GM18507 (cell line): ENCODE data around the gene TLR8.
"Not testable (repeated sequence)": the region's sequence is repeated elsewhere in the genome, so short reads cannot be mapped to it uniquely, and the experiment has no call there.

Experiments used
- DNase-seq: peaks from one replicate; pipeline ENCODE4 v3.0.0; 2011; ENCODE audit warnings: low read depth; ENCODE audit not compliant: insufficient read length; ENCODE audit errors: extremely low spot score
- FAIRE-seq: peaks from 2 replicates; lab custom pipeline; 2011; peaks lifted over from hg19 to GRCh38; lab: Jason Lieb, UNC

TLR8 gene

DNA sequence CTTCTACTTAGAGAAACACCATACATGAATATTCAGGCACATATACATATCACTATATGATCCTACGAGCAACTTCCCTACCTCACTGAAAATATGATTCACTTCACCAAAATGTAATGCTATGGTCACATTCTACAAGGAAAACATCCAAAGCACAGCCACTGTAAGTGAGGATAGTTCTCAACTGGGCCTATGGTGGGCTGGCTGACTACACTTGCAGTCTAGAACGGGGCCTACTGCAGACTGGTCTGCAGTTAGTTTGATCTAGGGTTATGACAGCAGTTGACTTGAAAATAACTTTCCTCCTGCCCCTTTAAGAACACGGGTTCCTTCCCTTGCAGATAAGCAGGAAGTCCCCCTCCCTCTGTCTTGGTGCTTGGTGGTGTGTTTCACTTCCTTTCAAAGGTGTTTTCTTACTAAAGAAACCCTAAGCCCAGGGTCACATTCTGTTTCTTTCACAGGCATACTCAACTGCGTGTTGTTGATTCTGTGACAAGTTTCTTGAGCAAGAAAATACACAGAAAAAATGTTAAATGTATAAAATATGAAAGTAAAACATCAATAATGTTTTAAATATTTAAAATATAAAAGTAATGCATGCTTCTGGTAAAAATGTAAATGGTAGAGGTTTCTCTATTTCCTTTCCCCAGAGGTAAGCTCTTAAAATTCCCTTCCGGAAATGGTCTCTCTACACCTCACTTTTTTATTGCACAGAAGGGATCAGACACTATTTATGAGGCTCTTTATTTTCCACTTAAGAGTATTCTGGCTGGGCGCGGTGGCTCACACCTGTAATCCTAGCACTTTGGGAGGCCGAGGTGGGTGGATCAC, 50.5 kb downstream of the TLR8 start:
- no peak for DNase-seq

DNA sequence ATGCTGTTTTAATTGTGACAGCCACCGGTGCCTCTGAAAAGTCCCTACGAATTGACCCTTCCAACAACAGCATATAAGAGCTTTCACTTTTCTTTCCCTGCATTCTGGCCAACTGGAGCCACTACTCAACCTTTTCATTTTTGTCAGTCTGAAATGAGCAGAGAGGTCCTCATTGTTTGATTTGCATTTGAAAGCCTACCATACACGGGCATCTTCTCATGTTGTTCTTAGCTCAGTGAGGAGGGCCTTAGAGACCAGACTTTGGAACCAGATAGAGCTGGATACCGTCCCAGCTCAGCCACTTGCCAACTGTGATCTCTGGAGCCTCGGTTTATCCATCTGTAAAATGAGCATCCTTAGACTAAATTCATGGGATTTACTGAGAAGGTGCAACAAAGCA, 51.6 kb downstream of the TLR8 start:
- DNase-seq (no peak), FAIRE-seq (peak; percentile 95)

More for the DNA sequence above, 50.5 kb downstream of the TLR8 start:
- no peak for FAIRE-seq

DNA sequence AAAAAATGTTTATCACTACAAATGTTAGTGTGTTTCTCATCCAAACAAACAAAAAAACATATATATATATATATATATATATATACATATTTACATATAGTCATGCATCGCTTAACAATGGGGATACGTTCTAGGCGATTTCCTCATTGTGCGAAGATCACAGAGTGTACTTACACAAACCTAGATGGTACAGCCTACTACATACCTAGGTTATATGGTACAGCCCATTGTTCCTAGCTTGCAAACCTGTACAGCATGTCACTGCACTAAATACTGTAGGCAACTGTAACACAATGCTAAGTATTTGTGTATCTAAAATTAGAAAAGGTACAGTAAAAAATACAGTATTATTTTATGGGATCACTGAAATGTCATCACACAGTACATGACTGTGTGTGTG, 52.0 kb downstream of the TLR8 start:
- DNase-seq (no peak), FAIRE-seq (no peak)

DNA sequence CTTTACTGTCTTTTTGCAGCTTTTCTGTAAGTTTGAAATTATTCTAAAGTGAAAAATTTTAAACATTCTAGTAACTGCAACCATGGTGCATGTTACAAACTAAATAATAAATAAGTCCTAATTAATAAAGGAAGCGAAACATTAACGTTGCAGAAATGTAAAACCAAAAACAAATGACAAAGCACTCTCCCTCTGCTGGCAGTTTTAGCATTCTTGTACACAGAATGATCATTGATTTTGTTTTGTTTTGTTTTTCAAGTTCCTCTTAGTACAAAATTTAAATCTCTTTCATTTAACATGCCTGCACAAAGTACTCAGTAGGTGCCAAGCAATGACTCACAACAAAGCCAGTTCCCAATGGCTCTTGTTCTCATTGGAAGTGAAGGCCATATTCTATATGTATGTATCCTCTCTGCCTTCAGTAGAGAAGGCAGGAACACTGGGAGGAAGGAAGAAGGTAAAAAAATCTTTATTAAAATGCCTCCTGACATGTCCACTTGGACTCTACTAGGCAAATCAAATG, 54.8 kb downstream of the TLR8 start:
- DNase-seq, result no peak
- FAIRE-seq, result peak; percentile 82

GRCh38 chrX:12962041-12962504, 55.7 kb downstream of the TLR8 start:
- FAIRE-seq (peak; percentile 56), DNase-seq (no peak)

DNA sequence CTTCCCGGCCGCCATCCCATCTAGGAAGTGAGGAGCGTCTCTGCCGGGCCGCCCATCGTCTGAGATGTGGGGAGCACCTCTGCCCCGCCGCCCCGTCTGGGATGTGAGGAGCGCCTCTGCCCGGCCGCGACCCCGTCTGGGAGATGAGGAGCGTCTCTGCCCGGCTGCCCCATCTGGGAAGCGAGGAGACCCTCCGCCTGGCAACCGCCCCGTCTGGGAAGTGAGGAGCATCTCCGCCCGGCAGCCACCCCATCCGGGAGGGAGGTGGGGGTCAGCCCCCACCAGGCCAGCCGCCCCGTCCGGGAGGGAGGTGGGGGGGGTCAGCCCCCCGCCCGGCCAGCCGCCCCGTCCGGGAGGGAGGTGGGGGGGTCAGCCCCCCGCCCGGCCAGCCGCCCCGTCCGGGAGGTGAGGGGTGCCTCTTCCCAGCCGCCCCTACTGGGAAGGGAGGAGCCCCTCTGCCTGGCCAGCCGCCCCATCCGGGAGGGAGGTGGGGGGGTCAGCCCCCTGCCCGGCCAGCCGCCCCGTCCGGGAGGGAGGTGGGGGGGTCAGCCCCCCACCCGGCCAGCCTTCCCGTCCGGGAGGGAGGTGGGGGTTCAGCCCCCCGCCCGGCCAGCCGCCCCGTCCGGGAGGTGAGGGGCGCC, 56.9 kb downstream of the TLR8 start:
- DNase-seq, FAIRE-seq: not testable (repeated sequence)

GRCh38 chrX:12965131-12965940, 58.9 kb downstream of the TLR8 start:
- FAIRE-seq, result no peak
- DNase-seq, result no peak

DNA sequence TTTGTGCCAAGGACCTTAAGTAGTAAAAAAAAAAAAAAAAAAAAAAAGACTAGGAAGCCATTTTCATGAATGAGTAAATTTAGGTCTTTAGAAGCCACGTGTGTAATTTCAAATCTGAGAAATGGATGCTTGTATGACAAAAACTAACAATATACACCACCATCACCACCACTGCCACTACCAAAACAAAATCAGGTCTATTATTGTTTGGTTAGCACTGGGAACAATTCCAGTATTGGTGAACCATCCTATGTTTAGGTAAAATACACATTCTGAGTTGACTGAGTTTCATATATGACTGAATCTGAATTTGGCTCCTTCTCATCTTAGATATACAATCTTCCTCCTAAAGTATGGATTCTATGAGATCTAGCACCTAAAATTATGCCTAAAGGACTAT, 59.7 kb downstream of the TLR8 start:
- no peak for FAIRE-seq
- no peak for DNase-seq

DNA sequence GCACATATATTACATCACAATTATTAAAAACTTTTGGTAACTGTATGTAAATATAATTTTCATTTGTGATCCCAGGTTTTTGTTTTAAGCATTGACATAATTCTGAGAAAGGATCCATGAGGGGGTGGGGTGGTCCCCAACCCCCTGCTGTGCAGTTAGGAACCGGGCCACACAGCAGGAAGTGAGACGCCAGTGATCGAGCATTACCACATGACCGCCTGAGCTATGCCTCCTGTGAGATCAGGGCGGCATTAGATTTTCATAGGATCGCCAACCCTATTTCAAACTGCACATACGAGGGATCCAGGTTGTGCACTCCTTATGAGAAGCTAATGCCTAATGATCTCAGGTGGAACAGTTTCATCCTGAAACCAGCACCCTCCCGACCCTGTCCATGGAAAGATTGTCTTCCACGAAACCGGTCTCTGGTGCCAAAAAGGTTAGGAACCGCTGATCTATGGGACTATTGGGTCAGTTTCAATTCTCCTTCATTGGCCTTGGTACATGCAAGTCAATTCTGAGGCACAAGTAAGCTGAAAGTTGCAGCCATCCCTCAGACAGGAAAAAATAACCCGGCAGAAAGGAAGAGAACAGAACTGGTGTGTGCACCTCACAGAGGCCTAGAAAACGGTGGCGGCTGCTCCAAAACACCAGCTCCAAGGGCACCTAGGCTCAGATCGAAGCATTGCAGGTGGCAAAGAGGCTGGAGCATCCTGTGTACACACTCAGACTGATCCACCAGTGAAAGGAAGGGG, 61.5 kb downstream of the TLR8 start:
- FAIRE-seq (no peak), DNase-seq (no peak)

- DNase-seq (no peak), FAIRE-seq (peak; percentile 72)
These were observed 64.3 kb downstream of the TLR8 start for GRCh38 chrX:12970691-12971202.

GRCh38 chrX:12971282-12972003, 65.0 kb downstream of the TLR8 start:
- FAIRE-seq, result peak; percentile 66
- no peak for DNase-seq

DNA sequence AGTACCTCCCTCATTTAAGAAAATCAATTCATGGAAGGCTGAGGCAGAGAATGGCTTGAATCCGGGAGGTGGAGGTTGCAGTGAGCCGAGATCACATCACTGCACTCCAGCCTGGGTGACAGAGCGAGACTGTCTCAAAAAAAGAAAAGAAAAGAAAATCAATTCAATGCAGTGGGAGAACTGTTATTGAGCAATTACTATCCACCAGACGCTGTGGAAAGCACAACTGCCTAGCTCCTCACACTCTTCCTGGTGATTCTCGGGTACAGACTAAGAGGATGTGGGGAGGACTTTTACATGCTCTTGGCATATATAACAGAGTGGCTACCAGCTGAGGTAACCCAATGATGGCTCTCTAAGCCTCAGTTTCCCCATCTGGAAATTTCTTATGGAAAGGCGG, 65.8 kb downstream of the TLR8 start:
- FAIRE-seq (peak; percentile 35), DNase-seq (no peak)
